GM18505 (cell line): ENCODE results near the gene SULT2A1.

Experiments
- ATAC-seq: cut with Tn5 transposase; IDR thresholded peaks from one replicate; pipeline ENCODE4 v1.9.1; 2021; ENCODE audit not compliant: unreplicated experiment
- POLR2A ChIP-seq: IDR thresholded peaks from 4 replicates; pipeline ENCODE4 v1.6.1; 2011; ENCODE audit warnings: borderline replicate concordance; ENCODE audit not compliant: insufficient read depth, insufficient read length; ENCODE audit errors: extremely low read depth

SULT2A1 gene

GRCh38 chr19:47842941-47843340 is 43.2 kb downstream of the SULT2A1 start:
- TF ChIP-seq POLR2A, result no peak
- no peak for ATAC-seq

- no peak for ATAC-seq
- no peak for TF ChIP-seq POLR2A
These were observed 46.2 kb downstream of the SULT2A1 start for GRCh38 chr19:47839913-47840312.

GRCh38 chr19:47839411-47839810 is 46.7 kb downstream of the SULT2A1 start:
- TF ChIP-seq POLR2A, result no peak
- no peak for ATAC-seq

- TF ChIP-seq POLR2A, result no peak
- ATAC-seq, result no peak
These were observed 50.1 kb downstream of the SULT2A1 start for GRCh38 chr19:47836038-47836437.

- no peak for TF ChIP-seq POLR2A
- ATAC-seq, result no peak
These were observed 53.4 kb downstream of the SULT2A1 start for GRCh38 chr19:47832723-47833122.

GRCh38 chr19:47826800-47827199 is 59.3 kb downstream of the SULT2A1 start:
- no peak for ATAC-seq
- TF ChIP-seq POLR2A, result no peak

- ATAC-seq, result no peak
- no peak for TF ChIP-seq POLR2A
These were observed 61.7 kb downstream of the SULT2A1 start for GRCh38 chr19:47824396-47824795.

- TF ChIP-seq POLR2A, result no peak
- ATAC-seq, result no peak
These were observed 64.6 kb downstream of the SULT2A1 start, which contains the start of gene CRX for GRCh38 chr19:47821460-47822020. Gene CRX, plus strand, starts transcription at chr19:47821937. Its CDS starts 12,507 bp downstream, at chr19:47834444.
